OCI-LY3 (cell line): ENCODE data around the gene IFFO2.

Source experiments
- H2AFZ ChIP-seq: fragments of 200-600, 300-600 bp; shearing (Covaris generic); 2 replicates; pipeline ENCODE4 v1.6.0; 2014; ENCODE audit warnings: antibody characterized with exemption, low read depth, low read length
- H3K27ac ChIP-seq: fragments of 200-600, 300-600 bp; sonication (generic); 2 replicates; pipeline ENCODE4 v1.5.1; 2014; ENCODE audit warnings: mild to moderate bottlenecking, low read length, moderate library complexity, mixed read lengths
- H3K27me3 ChIP-seq: fragments of 200-600, 300-600 bp; sonication (generic); 2 replicates; pipeline ENCODE4 v1.6.1; 2014; ENCODE audit warnings: low read depth, low read length, mixed read lengths
- H3K36me3 ChIP-seq: fragments of 200-600, 300-600 bp; sonication (generic); replicated peaks from 2 replicates; pipeline ENCODE3; 2014; ENCODE audit warnings: low read depth, low read length, mixed read lengths
- H3K4me1 ChIP-seq: fragments of 300-600, 200-600 bp; sonication (generic); 2 replicates; pipeline ENCODE4 v1.6.1; 2014; ENCODE audit warnings: low read length, mixed read lengths
- H3K4me2 ChIP-seq: fragments of 200-600, 300-600 bp; sonication (generic); 2 replicates; pipeline ENCODE4 v1.6.1; 2014; ENCODE audit warnings: low read length, mixed read lengths
- H3K4me3 ChIP-seq: fragments of 300-600, 200-600 bp; sonication (generic); 2 replicates; pipeline ENCODE4 v1.5.1; 2014; ENCODE audit warnings: antibody characterized with exemption, mild to moderate bottlenecking, low read length, moderate library complexity
- H3K79me2 ChIP-seq: fragments of 300-600, 200-600 bp; shearing (Covaris generic); 2 replicates; pipeline ENCODE4 v1.6.1; 2014; ENCODE audit warnings: mild to moderate bottlenecking, low read length, mixed read lengths
- H3K9ac ChIP-seq: fragments of 300-600, 200-600 bp; shearing (Covaris generic); 2 replicates; pipeline ENCODE4 v1.6.0; 2014; ENCODE audit warnings: mild to moderate bottlenecking, low read length, moderate library complexity
- H3K9me3 ChIP-seq: fragments of 200-600, 300-600 bp; shearing (Covaris generic); 2 replicates; pipeline ENCODE4 v1.6.1; 2014; ENCODE audit warnings: low read length, mixed read lengths; ENCODE audit not compliant: insufficient read depth
- H4K20me1 ChIP-seq: fragments of 200-600, 300-600 bp; sonication (generic); 2 replicates; pipeline ENCODE4 v1.6.1; 2016; ENCODE audit warnings: low read length, mixed read lengths; ENCODE audit not compliant: insufficient read depth
- EZH2phosphoT487 ChIP-seq: fragments of 200-600 bp; shearing (Covaris generic); IDR thresholded peaks from 2 replicates; pipeline ENCODE4 v1.6.1; 2018; ENCODE audit warnings: antibody characterized with exemption, mixed run types, low read depth
- TF ChIP-seq, protein P1 (sequence below): fragments of 200-600, 300-600 bp; sonication (generic); IDR thresholded peaks from 2 replicates; pipeline ENCODE4 v1.5.1; 2014; ENCODE audit warnings: antibody characterized with exemption, low read length, low read depth

IFFO2 gene

DNA sequence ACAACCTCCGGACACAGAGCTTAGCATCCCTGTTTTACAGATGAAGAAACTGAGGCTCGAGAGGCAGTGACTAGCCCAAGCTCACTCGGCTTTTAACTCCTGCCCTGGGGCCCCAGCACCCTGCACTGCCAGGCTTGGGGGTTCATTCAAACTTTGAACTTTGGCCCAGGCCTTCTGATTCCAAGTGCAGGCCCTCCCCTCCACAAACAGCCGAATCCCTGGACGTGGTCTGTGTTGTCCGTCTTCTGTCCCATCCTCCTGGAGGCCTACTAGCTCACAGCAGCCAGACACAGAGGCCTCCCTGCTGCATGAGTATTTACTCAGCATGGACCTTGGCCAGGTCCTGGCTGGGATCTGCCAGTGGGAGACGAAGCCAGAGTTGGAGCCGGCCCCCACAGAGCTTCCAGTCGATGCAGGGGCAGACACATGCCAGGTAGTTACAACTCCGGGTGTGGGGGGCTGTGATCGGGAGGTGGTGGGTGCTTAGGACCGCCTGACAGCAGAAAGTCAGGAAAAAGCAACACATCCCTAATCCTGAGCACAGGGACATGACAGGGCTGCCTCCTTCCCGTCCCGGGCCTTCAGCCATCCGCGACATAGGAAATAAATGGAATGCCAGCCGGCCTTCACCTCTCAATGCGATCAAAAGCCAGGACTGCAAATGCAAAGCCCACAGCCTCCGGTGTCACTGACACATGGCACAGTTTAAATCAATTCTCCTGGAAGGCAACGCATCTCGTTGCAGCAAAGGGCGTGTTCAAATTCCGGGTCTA, 7.4 kb downstream of the IFFO2 start:
- H2AFZ ChIP-seq, result no peak overlapping the region
- no peaks in the 10 kb centered on the region for H4K20me1 ChIP-seq
- TF ChIP-seq EZH2phosphoT487, result no peak
- TF ChIP-seq, protein P1, sequence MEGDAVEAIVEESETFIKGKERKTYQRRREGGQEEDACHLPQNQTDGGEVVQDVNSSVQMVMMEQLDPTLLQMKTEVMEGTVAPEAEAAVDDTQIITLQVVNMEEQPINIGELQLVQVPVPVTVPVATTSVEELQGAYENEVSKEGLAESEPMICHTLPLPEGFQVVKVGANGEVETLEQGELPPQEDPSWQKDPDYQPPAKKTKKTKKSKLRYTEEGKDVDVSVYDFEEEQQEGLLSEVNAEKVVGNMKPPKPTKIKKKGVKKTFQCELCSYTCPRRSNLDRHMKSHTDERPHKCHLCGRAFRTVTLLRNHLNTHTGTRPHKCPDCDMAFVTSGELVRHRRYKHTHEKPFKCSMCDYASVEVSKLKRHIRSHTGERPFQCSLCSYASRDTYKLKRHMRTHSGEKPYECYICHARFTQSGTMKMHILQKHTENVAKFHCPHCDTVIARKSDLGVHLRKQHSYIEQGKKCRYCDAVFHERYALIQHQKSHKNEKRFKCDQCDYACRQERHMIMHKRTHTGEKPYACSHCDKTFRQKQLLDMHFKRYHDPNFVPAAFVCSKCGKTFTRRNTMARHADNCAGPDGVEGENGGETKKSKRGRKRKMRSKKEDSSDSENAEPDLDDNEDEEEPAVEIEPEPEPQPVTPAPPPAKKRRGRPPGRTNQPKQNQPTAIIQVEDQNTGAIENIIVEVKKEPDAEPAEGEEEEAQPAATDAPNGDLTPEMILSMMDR, result no peak
- H3K4me3 ChIP-seq, result no peak overlapping the region
- H3K9me3 ChIP-seq, result no peaks in the 10 kb centered on the region
- H3K27me3 ChIP-seq, result no peaks in the 10 kb centered on the region
- no peak overlapping the region for H3K9ac ChIP-seq
- peaks cover 20% of the 10 kb centered on the region for H3K4me1 ChIP-seq
- H3K27ac ChIP-seq, result no peak overlapping the region
- no peak overlapping the region for H3K4me2 ChIP-seq
- no peaks in the 10 kb centered on the region for H3K79me2 ChIP-seq
- no peaks in the 10 kb centered on the region for H3K36me3 ChIP-seq

DNA sequence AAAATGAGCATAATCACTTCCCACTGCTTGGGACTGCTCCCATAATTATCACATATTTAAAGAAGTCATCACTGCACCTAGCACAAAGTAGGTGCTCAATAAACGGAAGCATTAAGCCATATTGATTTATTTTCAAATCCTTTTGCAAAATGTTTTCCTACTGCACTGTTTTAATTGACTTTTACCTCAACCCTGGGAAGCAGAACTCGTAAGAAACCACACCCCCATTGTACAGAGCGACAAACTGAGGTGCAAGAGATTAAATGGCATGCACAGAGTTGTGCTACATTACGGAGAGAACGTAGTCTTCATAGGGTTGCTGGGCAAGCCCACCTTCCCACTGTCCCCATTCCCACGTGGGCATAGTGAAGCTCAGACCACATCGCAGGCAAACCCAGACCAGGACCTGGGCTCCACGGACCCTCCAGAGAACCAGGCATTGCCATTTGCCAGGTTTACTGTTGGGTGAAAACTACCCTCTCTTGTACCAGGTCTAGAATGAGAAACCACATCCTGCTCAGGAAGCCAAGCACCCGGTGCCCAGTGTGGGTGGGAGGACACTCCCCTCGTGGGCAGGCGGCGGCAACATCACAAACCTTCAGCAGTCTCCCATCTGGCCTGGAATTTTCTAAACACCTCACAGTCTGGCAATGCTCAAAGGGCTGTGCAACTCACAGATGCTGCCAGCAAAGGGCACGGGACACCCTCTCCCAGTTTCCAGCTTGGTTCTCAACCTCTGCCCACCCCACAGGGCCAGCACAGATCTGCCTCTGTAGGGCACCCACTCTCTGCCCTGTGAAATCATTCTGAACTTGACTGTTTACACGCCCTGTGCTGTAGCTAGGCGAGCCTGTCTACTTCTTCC, 8.2 kb downstream of the IFFO2 start:
- no peak overlapping the region for H3K4me3 ChIP-seq
- no peak overlapping the region for H3K27ac ChIP-seq
- no peaks in the 10 kb centered on the region for H3K36me3 ChIP-seq
- H3K9ac ChIP-seq, result no peak overlapping the region
- no peak for TF ChIP-seq EZH2phosphoT487
- TF ChIP-seq, protein P1, result no peak
- peaks cover 20% of the 10 kb centered on the region for H3K4me1 ChIP-seq
- H4K20me1 ChIP-seq, result no peaks in the 10 kb centered on the region
- no peaks in the 10 kb centered on the region for H3K27me3 ChIP-seq
- H3K4me2 ChIP-seq, result no peak overlapping the region
- H2AFZ ChIP-seq, result no peak overlapping the region
- H3K79me2 ChIP-seq, result no peaks in the 10 kb centered on the region
- H3K9me3 ChIP-seq, result no peaks in the 10 kb centered on the region

DNA sequence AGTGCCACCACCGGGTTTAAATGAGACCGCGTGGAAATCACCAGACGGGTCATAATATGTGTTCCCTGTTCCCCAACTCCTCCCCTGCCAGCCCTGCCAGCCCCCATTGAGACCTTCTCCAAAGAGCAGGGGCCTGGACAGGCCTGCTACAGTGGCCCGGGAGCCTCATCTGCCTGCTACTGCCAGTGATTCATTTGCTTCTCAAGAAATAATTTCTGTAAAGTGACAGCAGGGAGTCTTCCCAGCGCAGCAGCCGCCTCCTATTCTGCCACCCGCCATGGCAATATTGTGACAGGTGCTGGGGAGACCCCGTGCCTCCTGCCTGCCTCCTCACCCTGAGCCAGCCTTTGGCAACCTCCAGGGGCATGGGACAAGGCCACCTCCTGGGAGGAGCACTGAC, 8.9 kb downstream of the IFFO2 start:
- H3K9me3 ChIP-seq, result no peaks in the 10 kb centered on the region
- H3K79me2 ChIP-seq, result no peaks in the 10 kb centered on the region
- no peaks in the 10 kb centered on the region for H4K20me1 ChIP-seq
- H3K27ac ChIP-seq, result no peak overlapping the region
- no peak overlapping the region for H3K9ac ChIP-seq
- H3K27me3 ChIP-seq, result no peaks in the 10 kb centered on the region
- no peak overlapping the region for H3K4me2 ChIP-seq
- no peaks in the 10 kb centered on the region for H3K36me3 ChIP-seq
- H3K4me3 ChIP-seq, result no peak overlapping the region
- TF ChIP-seq, protein P1, result no peak
- no peak for TF ChIP-seq EZH2phosphoT487
- no peak overlapping the region for H2AFZ ChIP-seq
- H3K4me1 ChIP-seq, result peaks cover 19% of the 10 kb centered on the region
